Erythroblast (primary cell): ENCODE measurements around the gene CNPY2.
A peak's percentile ranks its signal among the peaks of the same experiment; 100 is the strongest.
"Not testable (repeated sequence)": the region's sequence is repeated elsewhere in the genome, so short reads cannot be mapped to it uniquely, and the experiment has no call there.

Experiments
- DNase-seq, 2 experiments: peaks; one replicate each; lab custom pipeline; 2025; lab: John Stamatoyannopoulos, UW
- GATA1 ChIP-seq: IDR thresholded peaks from 2 replicates; pipeline ENCODE4 v1.6.1; 2011; ENCODE audit warnings: low read depth, mild to moderate bottlenecking, control low read depth, low read length, moderate library complexity
- POLR2A ChIP-seq: IDR thresholded peaks from 2 replicates; pipeline ENCODE4 v1.6.1; 2011; ENCODE audit warnings: mild to moderate bottlenecking, low read length

Gene CNPY2

GRCh38 chr12:56315622-56316473, at the start of gene CNPY2:
Gene CNPY2 (minus strand): TSS chr12:56315988. CDS start chr12:56315217, 771 bp downstream.
- peak; percentile 96 to 97 for DNase-seq
- TF ChIP-seq POLR2A: peak; percentile 85
- TF ChIP-seq GATA1: no peak

- no peak for DNase-seq
- TF ChIP-seq GATA1: no peak
- no peak for TF ChIP-seq POLR2A
Observed at GRCh38 chr12:56362130-56363059, 46.6 kb upstream of the CNPY2 start, which contains the start of gene APOF. Gene APOF (minus strand): TSS chr12:56362857. CDS start chr12:56362745, 112 bp downstream.

GRCh38 chr12:56361487-56362129, 45.8 kb upstream of the CNPY2 start:
- no peak for DNase-seq
- TF ChIP-seq POLR2A (no peak), GATA1 (no peak)

GRCh38 chr12:56359851-56360767, 44.3 kb upstream of the CNPY2 start, which contains the start of gene STAT2:
Gene STAT2 (minus strand): TSS chr12:56360107. CDS start chr12:56356571, 3,536 bp downstream.
- peak; percentile 99 to 100 for DNase-seq
- TF ChIP-seq GATA1 (no peak), POLR2A (peak; percentile 74)

- TF ChIP-seq GATA1: no peak
- no peak for TF ChIP-seq POLR2A
- DNase-seq: peak; percentile 19 to 44
Observed at GRCh38 chr12:56358836-56359532, 43.2 kb upstream of the CNPY2 start.

- no peak for TF ChIP-seq POLR2A
- TF ChIP-seq GATA1: no peak
- no peak for DNase-seq
Observed at GRCh38 chr12:56351325-56351724, 35.5 kb upstream of the CNPY2 start.

- no peak for DNase-seq
- TF ChIP-seq GATA1 (no peak), POLR2A (no peak)
Observed at GRCh38 chr12:56350662-56351061, 34.9 kb upstream of the CNPY2 start.

- DNase-seq: no peak
Observed at GRCh38 chr12:56348776-56349175, 33.0 kb upstream of the CNPY2 start.

GRCh38 chr12:56347255-56347654, 31.5 kb upstream of the CNPY2 start:
- not testable (repeated sequence) for DNase-seq

More at GRCh38 chr12:56348776-56349175, 33.0 kb upstream of the CNPY2 start:
- TF ChIP-seq POLR2A: no peak
- no peak for TF ChIP-seq GATA1

GRCh38 chr12:56346675-56347074, 30.9 kb upstream of the CNPY2 start:
- peak in 1 of 2 experiments; percentile 12 for DNase-seq
- TF ChIP-seq GATA1 (no peak), POLR2A (no peak)

GRCh38 chr12:56342290-56342689, 26.5 kb upstream of the CNPY2 start:
- DNase-seq: not testable (repeated sequence)

GRCh38 chr12:56341616-56342015, 25.8 kb upstream of the CNPY2 start:
- no peak for TF ChIP-seq POLR2A
- no peak for TF ChIP-seq GATA1

GRCh38 chr12:56339158-56339422, 23.3 kb upstream of the CNPY2 start:
- TF ChIP-seq GATA1: no peak
- no peak for TF ChIP-seq POLR2A
- DNase-seq: no peak

More at GRCh38 chr12:56341616-56342015, 25.8 kb upstream of the CNPY2 start:
- DNase-seq: no peak
